A673 (cell line): ENCODE data around the gene GGA1. TPM values are rescaled to one million over a fixed set of nuclear protein-coding genes. Genes with fewer than 3 reads are reported as not detected.

ENCODE experiments used
- BruUV-seq: library from RNA; stranded (reverse); fragments of 400-500 nt; replicated peaks from 2 replicates; lab custom pipeline; 2021; lab: Mats Ljungman, UMichigan
- CTCF ChIA-PET: fragments of 300-600 bp; sonication (Branson Sonifier 250); formaldehyde crosslinking; loops from one replicate; lab custom pipeline; 2022; ENCODE audit warnings: antibody characterized with exemption; lab: Charles Lee
- POLR2A ChIA-PET: fragments of 300-600 bp; sonication (Branson Sonifier 250); formaldehyde crosslinking; loops from one replicate; lab custom pipeline; 2022; ENCODE audit warnings: antibody characterized with exemption; ENCODE audit not compliant: low non-redundant PET; lab: Charles Lee
- DNase-seq: peaks from one replicate; pipeline ENCODE4 v3.0.0-alpha.2; 2015; ENCODE audit warnings: low spot score
- H3K27ac ChIP-seq: fragments of 200-600 bp; sonication (generic); 2 replicates; pipeline ENCODE4 v1.5.1; 2016; ENCODE audit warnings: mixed run types, low read depth, mild to moderate bottlenecking, mixed read lengths, antibody characterized with exemption, low read length; ENCODE audit not compliant: poor library complexity, severe bottlenecking
- H3K27me3 ChIP-seq: fragments of 200-600 bp; sonication (generic); replicated peaks from 2 replicates; pipeline ENCODE4 v1.6.1; 2017; ENCODE audit warnings: mixed run types, low read depth, mild to moderate bottlenecking, mixed read lengths, antibody characterized with exemption, low read length; ENCODE audit not compliant: insufficient read depth, poor library complexity
- H3K36me3 ChIP-seq: fragments of 200-600 bp; sonication (generic); 2 replicates; pipeline ENCODE4 v1.6.1; 2016; ENCODE audit warnings: mixed run types, mild to moderate bottlenecking, mixed read lengths, antibody characterized with exemption, low read length; ENCODE audit not compliant: insufficient read depth, poor library complexity, severe bottlenecking
- H3K4me1 ChIP-seq: fragments of 200-600 bp; sonication (generic); 2 replicates; pipeline ENCODE4 v1.6.1; 2017; ENCODE audit warnings: mixed run types, mild to moderate bottlenecking, mixed read lengths, antibody characterized with exemption, low read length; ENCODE audit not compliant: insufficient read depth, poor library complexity, severe bottlenecking
- H3K4me3 ChIP-seq: fragments of 200-600 bp; sonication (generic); 2 replicates; pipeline ENCODE4 v1.5.1; 2016; ENCODE audit warnings: low read depth, mixed run types, mild to moderate bottlenecking, mixed read lengths, low read length; ENCODE audit not compliant: poor library complexity, severe bottlenecking
- H3K9me3 ChIP-seq: fragments of 200-600 bp; sonication (generic); 2 replicates; pipeline ENCODE4 v1.6.1; 2016; ENCODE audit warnings: mixed run types, low read depth, mild to moderate bottlenecking, mixed read lengths, antibody characterized with exemption, low read length; ENCODE audit not compliant: poor library complexity, severe bottlenecking
- EZH2 ChIP-seq: fragments of 200-600 bp; sonication (generic); IDR thresholded peaks from 2 replicates; pipeline ENCODE4 v1.6.1; 2017; ENCODE audit warnings: borderline replicate concordance, low read depth, mild to moderate bottlenecking, mixed read lengths, antibody characterized with exemption, low read length; ENCODE audit not compliant: poor library complexity, severe bottlenecking
- intact Hi-C: fragments of 100-400 bp; cut with micrococcal nuclease; formaldehyde crosslinking; loops from one replicate; pipeline ENCODE4 v1.10.0; 2022; ENCODE audit not compliant: unreplicated experiment
- total RNA-seq: library from RNA; stranded (reverse); gene quantifications from 2 replicates; pipeline ENCODE4 v1.2.3, GENCODE V29; 2021
- TF ChIP-seq, protein P1 (sequence below): fragments of 300-800, 200-600 bp; sonication (generic); conservative IDR thresholded peaks from 2 replicates; pipeline ENCODE4 v1.5.1; 2017; ENCODE audit warnings: low read depth, mild to moderate bottlenecking, antibody characterized with exemption, low read length, moderate library complexity, mixed read lengths

The GGA1 gene
- total RNA-seq, 1 experiment from 2014 or later = 74.6 TPM

DNA sequence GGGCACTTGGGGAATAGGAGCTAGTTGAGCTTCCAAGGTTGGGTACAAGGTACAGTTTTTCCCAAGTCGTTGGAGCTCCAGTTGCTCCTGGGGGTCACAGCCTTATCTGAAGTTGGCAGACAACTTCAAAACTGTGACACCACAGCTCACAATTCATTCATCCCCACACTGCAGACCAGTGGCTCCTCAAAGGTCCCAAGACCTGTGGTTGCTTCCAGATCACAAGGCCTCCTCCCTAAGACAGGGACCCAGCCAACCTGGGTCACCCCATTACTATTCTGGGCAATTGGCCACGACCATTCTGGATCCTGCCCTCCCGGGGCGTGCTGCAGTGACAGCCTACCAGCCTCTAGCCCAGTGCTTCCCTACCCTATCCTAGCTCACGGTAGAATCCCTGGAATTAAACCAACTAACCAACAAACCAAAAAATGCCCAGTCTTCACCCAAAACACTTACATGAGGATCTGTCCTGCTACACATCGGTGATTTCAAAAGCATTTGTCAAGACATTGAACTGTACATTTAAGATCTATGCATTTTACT, 49.0 kb downstream of the GGA1 start:
- peaks cover 21% of the 10 kb centered on the region for H3K4me1 ChIP-seq
- no peaks in the 10 kb centered on the region for H3K36me3 ChIP-seq
- TF ChIP-seq EZH2 = no peak
- TF ChIP-seq, protein P1, sequence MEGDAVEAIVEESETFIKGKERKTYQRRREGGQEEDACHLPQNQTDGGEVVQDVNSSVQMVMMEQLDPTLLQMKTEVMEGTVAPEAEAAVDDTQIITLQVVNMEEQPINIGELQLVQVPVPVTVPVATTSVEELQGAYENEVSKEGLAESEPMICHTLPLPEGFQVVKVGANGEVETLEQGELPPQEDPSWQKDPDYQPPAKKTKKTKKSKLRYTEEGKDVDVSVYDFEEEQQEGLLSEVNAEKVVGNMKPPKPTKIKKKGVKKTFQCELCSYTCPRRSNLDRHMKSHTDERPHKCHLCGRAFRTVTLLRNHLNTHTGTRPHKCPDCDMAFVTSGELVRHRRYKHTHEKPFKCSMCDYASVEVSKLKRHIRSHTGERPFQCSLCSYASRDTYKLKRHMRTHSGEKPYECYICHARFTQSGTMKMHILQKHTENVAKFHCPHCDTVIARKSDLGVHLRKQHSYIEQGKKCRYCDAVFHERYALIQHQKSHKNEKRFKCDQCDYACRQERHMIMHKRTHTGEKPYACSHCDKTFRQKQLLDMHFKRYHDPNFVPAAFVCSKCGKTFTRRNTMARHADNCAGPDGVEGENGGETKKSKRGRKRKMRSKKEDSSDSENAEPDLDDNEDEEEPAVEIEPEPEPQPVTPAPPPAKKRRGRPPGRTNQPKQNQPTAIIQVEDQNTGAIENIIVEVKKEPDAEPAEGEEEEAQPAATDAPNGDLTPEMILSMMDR = no peak
- H3K4me3 ChIP-seq = peak overlapping the region; percentile 85
- peak overlapping the region; percentile 51 for H3K27ac ChIP-seq
- no TSS peak for BruUV-seq
- ChIA-PET CTCF (interaction anchor here (0.7 to 2.3 kb wide), 5 partner anchors 14 to 163 kb away, joined by 3 to 39 read pairs (median 4); no protein-coding TSS in a partner anchor), POLR2A (interaction anchor here (0.6 kb wide), 3 partner anchors 131 to 356 kb away, joined by 3 to 6 read pairs (median 3); no protein-coding TSS in a partner anchor)
- H3K9me3 ChIP-seq = no peaks in the 10 kb centered on the region
- no peaks in the 10 kb centered on the region for H3K27me3 ChIP-seq
- intact Hi-C loops = no loop called here
- no peak for DNase-seq

DNA sequence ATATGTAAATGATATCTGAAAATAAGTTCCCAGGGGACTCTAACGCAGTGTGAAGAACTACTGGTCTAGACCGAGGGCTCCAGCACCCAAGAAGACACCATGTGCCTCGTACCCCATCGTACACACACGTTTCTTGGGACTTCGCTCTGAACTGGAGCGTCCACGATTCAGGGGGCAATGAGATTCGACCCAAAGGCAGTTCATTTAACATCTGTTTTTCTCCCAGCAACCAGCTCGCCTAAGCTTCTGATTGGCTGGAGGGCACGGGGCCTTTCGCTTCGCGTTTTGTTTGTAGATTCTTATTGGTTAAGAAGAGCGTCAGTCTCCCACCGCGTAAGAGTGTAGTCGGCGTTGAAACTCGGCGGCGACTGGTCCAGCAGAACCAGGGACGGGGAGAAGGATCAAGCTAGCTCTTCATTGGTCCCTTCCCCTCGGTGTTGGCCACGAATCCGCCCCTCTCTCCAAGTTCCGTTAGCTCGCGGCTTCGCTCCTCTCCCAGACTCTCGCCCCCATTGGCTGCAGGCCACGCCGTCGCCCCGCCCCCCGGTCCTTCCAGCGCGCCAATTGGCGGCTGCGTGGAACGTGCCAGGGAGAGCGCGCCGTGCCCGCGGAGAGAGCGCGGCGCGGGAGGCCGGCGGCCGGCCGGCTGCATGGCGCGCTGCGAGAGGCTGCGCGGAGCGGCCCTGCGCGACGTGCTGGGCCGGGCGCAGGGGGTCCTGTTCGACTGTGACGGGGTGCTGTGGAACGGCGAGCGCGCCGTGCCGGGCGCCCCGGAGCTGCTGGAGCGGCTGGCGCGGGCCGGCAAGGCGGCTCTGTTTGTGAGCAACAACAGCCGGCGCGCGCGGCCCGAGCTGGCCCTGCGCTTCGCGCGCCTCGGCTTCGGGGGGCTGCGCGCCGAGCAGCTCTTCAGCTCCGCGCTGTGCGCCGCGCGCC, 49.8 kb downstream of the GGA1 start, which contains the start of gene PDXP:
PDXP (plus strand) TSS at position 591 of the 933 bp plus-strand sequence; CDS start at position 651, 60 bp downstream.
- no peaks in the 10 kb centered on the region for H3K9me3 ChIP-seq
- peak within 1 kb of the TSS; percentile 51 for H3K27ac ChIP-seq
- DNase-seq = peak; percentile 100
- TF ChIP-seq EZH2 = no peak
- H3K4me1 ChIP-seq = peaks cover 21% of the 10 kb centered on the region
- CTCF ChIA-PET = interaction anchor here (0.9 to 2.3 kb wide), 4 partner anchors 15 to 52 kb away, joined by 3 to 39 read pairs (median 4); no protein-coding TSS in a partner anchor
- H3K36me3 ChIP-seq = no peaks in the 10 kb centered on the region
- intact Hi-C loops = no loop called here
- BruUV-seq = no TSS peak
- no peaks in the 10 kb centered on the region for H3K27me3 ChIP-seq
- POLR2A ChIA-PET = interaction anchor here (0.6 to 0.9 kb wide), 3 partner anchors 22 to 355 kb away, joined by 3 read pairs; no protein-coding TSS in a partner anchor
- H3K4me3 ChIP-seq = peak within 1 kb of the TSS; percentile 85

DNA sequence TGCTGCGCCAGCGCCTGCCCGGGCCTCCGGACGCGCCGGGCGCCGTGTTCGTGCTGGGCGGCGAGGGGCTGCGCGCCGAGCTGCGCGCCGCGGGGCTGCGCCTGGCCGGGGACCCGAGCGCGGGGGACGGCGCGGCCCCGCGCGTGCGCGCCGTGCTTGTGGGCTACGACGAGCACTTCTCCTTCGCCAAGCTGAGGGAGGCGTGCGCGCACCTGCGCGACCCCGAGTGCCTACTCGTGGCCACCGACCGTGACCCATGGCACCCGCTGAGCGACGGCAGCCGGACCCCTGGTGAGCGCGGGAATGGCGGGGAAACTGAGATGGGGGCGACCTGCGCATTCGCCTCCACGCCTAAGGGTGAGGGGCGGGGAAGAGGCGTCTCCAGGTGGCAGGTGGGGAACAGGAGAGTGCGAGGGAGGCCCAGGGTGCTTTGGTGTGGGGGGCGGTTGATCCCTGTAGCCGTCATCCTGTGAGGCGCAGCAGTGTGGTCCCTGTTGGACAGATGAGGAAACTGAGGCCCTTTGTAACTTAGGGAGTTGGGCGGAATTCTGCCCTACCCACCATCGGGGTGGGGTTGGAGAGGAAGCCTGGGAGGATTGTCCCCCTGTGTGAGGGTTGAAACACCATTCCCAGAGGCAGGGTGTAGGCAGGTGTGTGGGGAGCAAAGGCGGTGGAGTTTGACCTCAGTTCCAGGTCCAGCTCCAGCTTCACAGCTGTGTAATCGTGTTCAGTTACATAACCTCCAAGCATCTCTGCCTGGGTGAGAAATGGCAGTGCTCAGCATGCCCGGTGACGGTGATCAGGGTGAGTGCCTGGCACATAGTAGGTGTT, 50.6 kb downstream of the GGA1 start:
- intact Hi-C loops = no loop called here
- H3K4me1 ChIP-seq = peaks cover 21% of the 10 kb centered on the region
- H3K36me3 ChIP-seq = no peaks in the 10 kb centered on the region
- peak overlapping the region; percentile 51 for H3K27ac ChIP-seq
- POLR2A ChIA-PET = no interaction called here
- no peaks in the 10 kb centered on the region for H3K27me3 ChIP-seq
- TSS peak; percentile 45 for BruUV-seq
- TF ChIP-seq EZH2 = no peak
- TF ChIP-seq, protein P1 = no peak
- H3K4me3 ChIP-seq = peak overlapping the region; percentile 85
- no peaks in the 10 kb centered on the region for H3K9me3 ChIP-seq
- no peak for DNase-seq
- CTCF ChIA-PET = interaction anchor here (0.9 to 2.3 kb wide), 2 partner anchors 16 to 23 kb away, joined by 3 to 39 read pairs; no protein-coding TSS in a partner anchor
